Liver (tissue), 3 donors: Measurements from ENCODE around the gene OMA1.

Experiments used
- CTCF ChIP-seq: fragments of 150-350 bp; IDR thresholded peaks from 2 replicates; pipeline ENCODE4 v1.5.1; 2017; ENCODE audit warnings: improper control_type of control experiment, low read depth, low read length; ENCODE audit not compliant: missing input control
- RAD21 ChIP-seq, 2 donors: IDR thresholded peaks; 2 replicates each; pipeline ENCODE4 v1.6.1; 2016; ENCODE audit warnings: antibody characterized with exemption in 2 of 2, mild to moderate bottlenecking in 2 of 2
- YY1 ChIP-seq: IDR thresholded peaks from 2 replicates; pipeline ENCODE4 v1.6.1; 2016; ENCODE audit warnings: antibody characterized with exemption, mild to moderate bottlenecking
- donor health status: healthy.
- donor health status: healthy.

GRCh38 chr1:58447042-58447441, 99.5 kb downstream of the OMA1 start:
- TF ChIP-seq CTCF (no peak), RAD21 (IDR thresholded peaks at IDR 0.05) (peak in 1 of 2 donors; percentile 17), YY1 (peak; percentile 84)
